SK-N-SH treated with all-trans-retinoic acid at 6 μM for 48 hours (cell line): Measurements from ENCODE around the gene CCDC152.

Experiments
- ATAC-seq: fragments of 200-7000 bp; cut with Tn5 transposase; 3 replicates; pipeline ENCODE4 v1.9.1; 2020; ENCODE audit warnings: mild to moderate bottlenecking, moderate library complexity
- ARNTL ChIP-seq: fragments of 450-650 bp; formaldehyde crosslinking; IDR thresholded peaks from 2 replicates; pipeline ENCODE4 v1.5.0; 2020; ENCODE audit warnings: low read depth, mild to moderate bottlenecking, moderate library complexity, borderline replicate concordance
- BACH2 ChIP-seq: fragments of 250-450 bp; sonication (Bioruptor Pico); IDR thresholded peaks from 2 replicates; pipeline ENCODE4 v1.9.0; 2021; ENCODE audit warnings: mild to moderate bottlenecking, borderline replicate concordance
- CSDC2 ChIP-seq: fragments of 250-450 bp; sonication (Bioruptor Pico); IDR thresholded peaks from 2 replicates; pipeline ENCODE4 v1.5.0; 2020; ENCODE audit warnings: mild to moderate bottlenecking, moderate library complexity
- CSRNP3 ChIP-seq: fragments of 250-450 bp; sonication (Bioruptor Pico); IDR thresholded peaks from 2 replicates; pipeline ENCODE4 v1.5.1; 2021; ENCODE audit warnings: mild to moderate bottlenecking, moderate library complexity
- ESRRG ChIP-seq: fragments of 250-450 bp; sonication (Bioruptor Pico); IDR thresholded peaks from 2 replicates; pipeline ENCODE4 v1.6.1; 2021; ENCODE audit warnings: mild to moderate bottlenecking
- GLIS3 ChIP-seq: fragments of 250-450 bp; sonication (Bioruptor Pico); IDR thresholded peaks from 2 replicates; pipeline ENCODE4 v1.5.0; 2020; ENCODE audit warnings: mild to moderate bottlenecking, moderate library complexity
- ISL1 ChIP-seq: fragments of 250-450 bp; sonication (Bioruptor Pico); IDR thresholded peaks from 2 replicates; pipeline ENCODE4 v2.1.2; 2022; ENCODE audit warnings: mild to moderate bottlenecking, moderate library complexity
- OSR1 ChIP-seq: fragments of 250-450 bp; sonication (Bioruptor Pico); IDR thresholded peaks from 2 replicates; pipeline ENCODE4 v1.8.0; 2022; ENCODE audit warnings: moderate library complexity, mild to moderate bottlenecking, inconsistent platforms
- PPARA ChIP-seq: fragments of 250-450 bp; sonication (Bioruptor Pico); IDR thresholded peaks from 2 replicates; pipeline ENCODE4 v1.5.0; 2020; ENCODE audit warnings: mild to moderate bottlenecking, borderline replicate concordance
- RARB ChIP-seq: fragments of 250-450 bp; sonication (Bioruptor Pico); IDR thresholded peaks from 2 replicates; pipeline ENCODE4 v1.8.0; 2021; ENCODE audit warnings: mild to moderate bottlenecking, moderate library complexity
- TCF4 ChIP-seq: fragments of 250-450 bp; sonication (Bioruptor Pico); IDR thresholded peaks from 2 replicates; pipeline ENCODE4 v1.8.0; 2021; ENCODE audit warnings: mild to moderate bottlenecking, moderate library complexity, borderline replicate concordance
- TOX ChIP-seq: fragments of 250-450 bp; sonication (Bioruptor Pico); IDR thresholded peaks from 2 replicates; pipeline ENCODE4 v1.8.0; 2021; ENCODE audit warnings: mild to moderate bottlenecking, moderate library complexity, borderline replicate concordance
- ZC3H10 ChIP-seq: fragments of 250-450 bp; sonication (Bioruptor Pico); IDR thresholded peaks from 2 replicates; pipeline ENCODE4 v1.5.1; 2021; ENCODE audit warnings: mild to moderate bottlenecking, moderate library complexity
- ZFP3 ChIP-seq: fragments of 250-450 bp; sonication (Bioruptor Pico); IDR thresholded peaks from 2 replicates; pipeline ENCODE4 v1.5.0; 2020; ENCODE audit warnings: mild to moderate bottlenecking, moderate library complexity
- ZFP30 ChIP-seq: fragments of 450-650 bp; formaldehyde crosslinking; IDR thresholded peaks from 2 replicates; pipeline ENCODE4 v1.5.0; 2022; ENCODE audit warnings: mild to moderate bottlenecking, moderate library complexity
- ZNF565 ChIP-seq: fragments of 450-650 bp; formaldehyde crosslinking; conservative IDR thresholded peaks from 2 replicates; pipeline ENCODE4 v1.5.0; 2020; ENCODE audit warnings: low read depth, mild to moderate bottlenecking, moderate library complexity
- ZNF70 ChIP-seq: fragments of 450-650 bp; formaldehyde crosslinking; IDR thresholded peaks from 2 replicates; pipeline ENCODE4 v1.5.0; 2020; ENCODE audit warnings: mild to moderate bottlenecking, moderate library complexity
- ZNF8 ChIP-seq: fragments of 450-650 bp; formaldehyde crosslinking; IDR thresholded peaks from 2 replicates; pipeline ENCODE4 v1.5.0; 2020; ENCODE audit warnings: mild to moderate bottlenecking, moderate library complexity
- TF ChIP-seq, protein P1 (sequence below): fragments of 250-450 bp; sonication (Bioruptor Pico); IDR thresholded peaks from 2 replicates; pipeline ENCODE4 v1.8.0; 2020; ENCODE audit warnings: mild to moderate bottlenecking, moderate library complexity, borderline replicate concordance
- TF ChIP-seq, protein P2 (sequence below): fragments of 250-450 bp; sonication (Bioruptor Pico); IDR thresholded peaks from 2 replicates; pipeline ENCODE4 v1.5.1; 2020; ENCODE audit warnings: low read depth, mild to moderate bottlenecking, moderate library complexity
- TF ChIP-seq, protein P3 (sequence below): fragments of 250-450 bp; sonication (Bioruptor Pico); IDR thresholded peaks from 2 replicates; pipeline ENCODE4 v1.5.0; 2020; ENCODE audit warnings: mild to moderate bottlenecking, moderate library complexity

The CCDC152 gene, protein sequence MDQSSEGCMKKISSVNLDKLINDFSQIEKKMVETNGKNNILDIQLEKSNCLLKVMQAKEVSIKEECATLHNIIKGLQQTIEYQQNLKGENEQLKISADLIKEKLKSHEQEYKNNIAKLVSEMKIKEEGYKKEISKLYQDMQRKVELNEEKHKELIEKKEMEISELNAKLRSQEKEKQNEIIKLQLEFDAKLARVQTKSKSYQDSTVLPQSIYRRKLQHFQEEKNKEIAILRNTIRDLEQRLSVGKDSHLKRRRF

DNA sequence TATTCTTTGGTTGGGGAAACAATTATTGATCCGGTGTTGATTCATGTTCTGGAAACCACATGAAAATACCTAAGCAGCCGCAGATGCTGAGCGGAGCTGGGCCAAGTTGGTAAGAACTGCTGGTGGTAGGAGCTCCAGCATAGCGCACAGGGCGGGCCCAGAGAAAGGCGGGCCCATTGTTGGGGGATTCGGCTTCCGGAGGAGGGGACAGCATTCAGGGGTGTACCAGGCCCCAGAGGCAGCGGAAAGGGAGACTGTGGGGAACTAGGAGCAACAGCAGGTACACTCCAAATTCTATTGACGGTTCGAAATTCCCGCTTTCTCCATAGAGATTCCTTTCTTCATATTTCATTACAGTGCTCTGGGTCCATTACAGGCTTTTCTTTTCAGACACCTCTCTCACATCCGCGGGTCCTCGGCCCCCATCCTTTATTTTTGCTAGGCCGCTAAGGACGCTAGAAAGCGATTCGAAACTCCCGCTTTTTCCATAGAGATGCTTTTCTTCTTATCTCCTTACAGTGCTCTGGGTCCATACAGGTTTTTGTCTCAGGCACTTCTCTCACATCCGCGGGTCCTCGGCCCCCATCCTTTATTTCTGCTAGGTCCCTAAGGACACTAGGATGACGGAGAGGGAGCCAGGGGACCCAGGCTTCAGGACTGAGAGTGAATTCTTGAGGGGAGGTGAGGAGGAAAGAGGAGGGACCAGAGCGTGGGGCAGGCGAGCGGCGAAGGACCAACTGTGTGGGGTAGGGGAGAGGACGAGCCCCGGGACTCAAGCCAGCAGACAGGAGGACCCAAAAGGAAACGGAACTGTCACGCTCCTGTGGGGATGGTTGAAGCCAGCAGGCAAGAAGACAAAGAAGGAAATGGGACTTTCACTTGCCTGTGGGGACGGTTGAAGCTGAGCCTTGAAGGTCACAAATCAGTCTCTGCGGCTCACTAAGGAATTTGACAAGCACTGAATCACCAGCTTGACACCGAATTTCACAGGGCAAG is at the start of gene CCDC152:
TSS of gene CCDC152 (plus strand) at position 213 of the 996 bp plus-strand sequence. CDS start 2,304 bp downstream, outside the sequence.
- TF ChIP-seq ZNF565 = no peak
- no peak for TF ChIP-seq ESRRG (CRISPR knock-in tag)
- no peak for TF ChIP-seq CSDC2 (CRISPR knock-in tag)
- no peak for TF ChIP-seq ZNF8 (CRISPR knock-in tag)
- TF ChIP-seq PPARA (CRISPR knock-in tag) = no peak
- TF ChIP-seq ZFP3 (CRISPR knock-in tag) = no peak
- no peak for TF ChIP-seq ZNF70
- TF ChIP-seq, protein P1, sequence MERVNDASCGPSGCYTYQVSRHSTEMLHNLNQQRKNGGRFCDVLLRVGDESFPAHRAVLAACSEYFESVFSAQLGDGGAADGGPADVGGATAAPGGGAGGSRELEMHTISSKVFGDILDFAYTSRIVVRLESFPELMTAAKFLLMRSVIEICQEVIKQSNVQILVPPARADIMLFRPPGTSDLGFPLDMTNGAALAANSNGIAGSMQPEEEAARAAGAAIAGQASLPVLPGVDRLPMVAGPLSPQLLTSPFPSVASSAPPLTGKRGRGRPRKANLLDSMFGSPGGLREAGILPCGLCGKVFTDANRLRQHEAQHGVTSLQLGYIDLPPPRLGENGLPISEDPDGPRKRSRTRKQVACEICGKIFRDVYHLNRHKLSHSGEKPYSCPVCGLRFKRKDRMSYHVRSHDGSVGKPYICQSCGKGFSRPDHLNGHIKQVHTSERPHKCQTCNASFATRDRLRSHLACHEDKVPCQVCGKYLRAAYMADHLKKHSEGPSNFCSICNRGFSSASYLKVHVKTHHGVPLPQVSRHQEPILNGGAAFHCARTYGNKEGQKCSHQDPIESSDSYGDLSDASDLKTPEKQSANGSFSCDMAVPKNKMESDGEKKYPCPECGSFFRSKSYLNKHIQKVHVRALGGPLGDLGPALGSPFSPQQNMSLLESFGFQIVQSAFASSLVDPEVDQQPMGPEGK (CRISPR knock-in tag) = no peak
- TF ChIP-seq ZC3H10 (CRISPR knock-in tag) = no peak
- TF ChIP-seq, protein P2, sequence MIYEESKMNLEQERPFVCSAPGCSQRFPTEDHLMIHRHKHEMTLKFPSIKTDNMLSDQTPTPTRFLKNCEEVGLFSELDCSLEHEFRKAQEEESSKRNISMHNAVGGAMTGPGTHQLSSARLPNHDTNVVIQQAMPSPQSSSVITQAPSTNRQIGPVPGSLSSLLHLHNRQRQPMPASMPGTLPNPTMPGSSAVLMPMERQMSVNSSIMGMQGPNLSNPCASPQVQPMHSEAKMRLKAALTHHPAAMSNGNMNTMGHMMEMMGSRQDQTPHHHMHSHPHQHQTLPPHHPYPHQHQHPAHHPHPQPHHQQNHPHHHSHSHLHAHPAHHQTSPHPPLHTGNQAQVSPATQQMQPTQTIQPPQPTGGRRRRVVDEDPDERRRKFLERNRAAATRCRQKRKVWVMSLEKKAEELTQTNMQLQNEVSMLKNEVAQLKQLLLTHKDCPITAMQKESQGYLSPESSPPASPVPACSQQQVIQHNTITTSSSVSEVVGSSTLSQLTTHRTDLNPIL (CRISPR knock-in tag) = no peak
- TF ChIP-seq OSR1 (CRISPR knock-in tag) = no peak
- TF ChIP-seq GLIS3 (CRISPR knock-in tag) = no peak
- no peak for TF ChIP-seq ISL1 (CRISPR knock-in tag)
- no peak for TF ChIP-seq TCF4 (CRISPR knock-in tag)
- TF ChIP-seq BACH2 (CRISPR knock-in tag) = no peak
- TF ChIP-seq ZFP30 (CRISPR knock-in tag) = no peak
- TF ChIP-seq, protein P3, sequence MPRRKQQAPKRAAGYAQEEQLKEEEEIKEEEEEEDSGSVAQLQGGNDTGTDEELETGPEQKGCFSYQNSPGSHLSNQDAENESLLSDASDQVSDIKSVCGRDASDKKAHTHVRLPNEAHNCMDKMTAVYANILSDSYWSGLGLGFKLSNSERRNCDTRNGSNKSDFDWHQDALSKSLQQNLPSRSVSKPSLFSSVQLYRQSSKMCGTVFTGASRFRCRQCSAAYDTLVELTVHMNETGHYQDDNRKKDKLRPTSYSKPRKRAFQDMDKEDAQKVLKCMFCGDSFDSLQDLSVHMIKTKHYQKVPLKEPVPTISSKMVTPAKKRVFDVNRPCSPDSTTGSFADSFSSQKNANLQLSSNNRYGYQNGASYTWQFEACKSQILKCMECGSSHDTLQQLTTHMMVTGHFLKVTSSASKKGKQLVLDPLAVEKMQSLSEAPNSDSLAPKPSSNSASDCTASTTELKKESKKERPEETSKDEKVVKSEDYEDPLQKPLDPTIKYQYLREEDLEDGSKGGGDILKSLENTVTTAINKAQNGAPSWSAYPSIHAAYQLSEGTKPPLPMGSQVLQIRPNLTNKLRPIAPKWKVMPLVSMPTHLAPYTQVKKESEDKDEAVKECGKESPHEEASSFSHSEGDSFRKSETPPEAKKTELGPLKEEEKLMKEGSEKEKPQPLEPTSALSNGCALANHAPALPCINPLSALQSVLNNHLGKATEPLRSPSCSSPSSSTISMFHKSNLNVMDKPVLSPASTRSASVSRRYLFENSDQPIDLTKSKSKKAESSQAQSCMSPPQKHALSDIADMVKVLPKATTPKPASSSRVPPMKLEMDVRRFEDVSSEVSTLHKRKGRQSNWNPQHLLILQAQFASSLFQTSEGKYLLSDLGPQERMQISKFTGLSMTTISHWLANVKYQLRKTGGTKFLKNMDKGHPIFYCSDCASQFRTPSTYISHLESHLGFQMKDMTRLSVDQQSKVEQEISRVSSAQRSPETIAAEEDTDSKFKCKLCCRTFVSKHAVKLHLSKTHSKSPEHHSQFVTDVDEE (CRISPR knock-in tag) = no peak
- TF ChIP-seq RARB (CRISPR knock-in tag) = no peak
- no peak for TF ChIP-seq ARNTL (CRISPR knock-in tag)
- ATAC-seq = peak; percentile 99

GRCh38 chr5:42715785-42716184 is 40.8 kb upstream of the CCDC152 start:
- no peak for ATAC-seq
- no peak for TF ChIP-seq CSRNP3 (CRISPR knock-in tag)
- no peak for TF ChIP-seq TOX (CRISPR knock-in tag)
- no peak for TF ChIP-seq ARNTL (CRISPR knock-in tag)
- TF ChIP-seq, protein P1 (CRISPR knock-in tag) = no peak
- TF ChIP-seq, protein P2 (CRISPR knock-in tag) = no peak
- TF ChIP-seq OSR1 (CRISPR knock-in tag) = no peak
- no peak for TF ChIP-seq TCF4 (CRISPR knock-in tag)
- TF ChIP-seq ISL1 (CRISPR knock-in tag) = no peak
- no peak for TF ChIP-seq ZC3H10 (CRISPR knock-in tag)
- no peak for TF ChIP-seq CSDC2 (CRISPR knock-in tag)
- TF ChIP-seq, protein P3 (CRISPR knock-in tag) = no peak
- no peak for TF ChIP-seq BACH2 (CRISPR knock-in tag)
